HepG2 (cell line): Measurements from ENCODE around the gene GAD1. TPM values are rescaled to one million over a fixed set of nuclear protein-coding genes. Genes with fewer than 3 reads are reported as not detected.

Source experiments
- GATA4 ChIP-seq: sonication (generic); IDR thresholded peaks from 2 replicates; pipeline ENCODE4 v1.6.1; 2016; ENCODE audit warnings: antibody characterized with exemption, low read depth, borderline replicate concordance
- GATAD2A ChIP-seq: IDR thresholded peaks from 2 replicates; pipeline ENCODE4 v1.6.1; 2016
- HIVEP1 ChIP-seq: sonication (generic); formaldehyde crosslinking; IDR thresholded peaks from 2 replicates; pipeline ENCODE4 v1.4.0; 2020; ENCODE audit warnings: mild to moderate bottlenecking, missing genetic modification reagents
- HMGXB4 ChIP-seq, 2 experiments: sonication (generic) in 1 of 2; formaldehyde crosslinking in 1 of 2; IDR thresholded peaks; 2 replicates each; pipeline versions ENCODE4 v1.4.0 to v1.6.1; 2018 to 2020; ENCODE audit warnings: missing genetic modification reagents in 2 of 2, borderline replicate concordance in 1 of 2, low read depth in 1 of 2, mild to moderate bottlenecking in 1 of 2, missing biosample characterization in 1 of 2
- HNRNPL ChIP-seq: fragments of 200-400 bp; formaldehyde crosslinking; IDR thresholded peaks from 2 replicates; pipeline ENCODE4 v1.6.1; 2017; ENCODE audit warnings: mild to moderate bottlenecking, low read depth, low read length
- NFYC ChIP-seq: IDR thresholded peaks from 2 replicates; pipeline ENCODE4 v1.6.1; 2016; ENCODE audit warnings: missing genetic modification reagents, missing compliant biosample characterization
- POLR2AphosphoS5 ChIP-seq: IDR thresholded peaks from 2 replicates; pipeline ENCODE4 v1.6.1; 2012; ENCODE audit warnings: low read depth, low read length
- POLR2G ChIP-seq: fragments of 200-400 bp; formaldehyde crosslinking; IDR thresholded peaks from 2 replicates; pipeline ENCODE4 v1.6.1; 2018; ENCODE audit warnings: mild to moderate bottlenecking, low read depth, low read length, moderate library complexity
- RFXAP ChIP-seq: sonication (generic); formaldehyde crosslinking; IDR thresholded peaks from 2 replicates; pipeline ENCODE4 v1.4.0; 2020; ENCODE audit warnings: missing genetic modification reagents, borderline replicate concordance
- TGIF2 ChIP-seq: IDR thresholded peaks from 2 replicates; pipeline ENCODE4 v1.6.1; 2016; ENCODE audit warnings: control low read depth, missing compliant biosample characterization
- YEATS4 ChIP-seq: sonication (generic); formaldehyde crosslinking; IDR thresholded peaks from 2 replicates; pipeline ENCODE4 v1.4.0; 2020; ENCODE audit warnings: missing genetic modification reagents, borderline replicate concordance
- ZFP41 ChIP-seq: sonication (generic); formaldehyde crosslinking; IDR thresholded peaks from 2 replicates; pipeline ENCODE4 v1.4.0; 2020; ENCODE audit warnings: mild to moderate bottlenecking, missing genetic modification reagents, borderline replicate concordance
- polyA plus RNA-seq, 8 experiments: library from polyadenylated mRNA; depleted of rRNA in 3 of 8; stranded (reverse) in 7 of 8; unstranded in 1 of 8; fragments of >200 nt; fragmentation: Illumina TruSeq in 4 of 8; extraction: Trizol in 4 of 8; gene quantifications; 2 replicates each; pipeline versions ENCODE4 v1.2.1 to v1.2.3, GENCODE V29; 2011 to 2016; ENCODE audit warnings: low read depth in 4 of 8, missing spikeins in 1 of 8, mixed read lengths in 1 of 8; ENCODE audit not compliant: insufficient read depth in 1 of 8
- total RNA-seq, 5 experiments: library from RNA; depleted of rRNA; stranded (reverse); fragments of >200 nt; fragmentation: Illumina TruSeq; extraction: Trizol; gene quantifications; 2 replicates each; pipeline ENCODE4 v1.2.3, GENCODE V29; 2016; ENCODE audit warnings: low read depth in 1 of 5
- TF ChIP-seq, protein P1 (sequence below): sonication (generic); formaldehyde crosslinking; IDR thresholded peaks from one replicate; pipeline ENCODE4 v1.5.1; 2020; ENCODE audit warnings: mild to moderate bottlenecking, missing genetic modification reagents; ENCODE audit errors: not compliant biosample characterization
- TF ChIP-seq, protein P2 (sequence below): sonication (generic); formaldehyde crosslinking; conservative IDR thresholded peaks from 2 replicates; pipeline ENCODE4 v1.4.0; 2020; ENCODE audit warnings: mild to moderate bottlenecking, missing genetic modification reagents, moderate library complexity

Gene GAD1
- total and polyA plus RNA-seq, 2 of the 13 experiments (the other 11 are each of a cell fraction or from before 2014, with no cell fraction given), result 0.09 to 0.13 TPM

GRCh38 chr2:170770606-170771420 is 45.9 kb upstream of the GAD1 start (continued):
- TF ChIP-seq, protein P1, sequence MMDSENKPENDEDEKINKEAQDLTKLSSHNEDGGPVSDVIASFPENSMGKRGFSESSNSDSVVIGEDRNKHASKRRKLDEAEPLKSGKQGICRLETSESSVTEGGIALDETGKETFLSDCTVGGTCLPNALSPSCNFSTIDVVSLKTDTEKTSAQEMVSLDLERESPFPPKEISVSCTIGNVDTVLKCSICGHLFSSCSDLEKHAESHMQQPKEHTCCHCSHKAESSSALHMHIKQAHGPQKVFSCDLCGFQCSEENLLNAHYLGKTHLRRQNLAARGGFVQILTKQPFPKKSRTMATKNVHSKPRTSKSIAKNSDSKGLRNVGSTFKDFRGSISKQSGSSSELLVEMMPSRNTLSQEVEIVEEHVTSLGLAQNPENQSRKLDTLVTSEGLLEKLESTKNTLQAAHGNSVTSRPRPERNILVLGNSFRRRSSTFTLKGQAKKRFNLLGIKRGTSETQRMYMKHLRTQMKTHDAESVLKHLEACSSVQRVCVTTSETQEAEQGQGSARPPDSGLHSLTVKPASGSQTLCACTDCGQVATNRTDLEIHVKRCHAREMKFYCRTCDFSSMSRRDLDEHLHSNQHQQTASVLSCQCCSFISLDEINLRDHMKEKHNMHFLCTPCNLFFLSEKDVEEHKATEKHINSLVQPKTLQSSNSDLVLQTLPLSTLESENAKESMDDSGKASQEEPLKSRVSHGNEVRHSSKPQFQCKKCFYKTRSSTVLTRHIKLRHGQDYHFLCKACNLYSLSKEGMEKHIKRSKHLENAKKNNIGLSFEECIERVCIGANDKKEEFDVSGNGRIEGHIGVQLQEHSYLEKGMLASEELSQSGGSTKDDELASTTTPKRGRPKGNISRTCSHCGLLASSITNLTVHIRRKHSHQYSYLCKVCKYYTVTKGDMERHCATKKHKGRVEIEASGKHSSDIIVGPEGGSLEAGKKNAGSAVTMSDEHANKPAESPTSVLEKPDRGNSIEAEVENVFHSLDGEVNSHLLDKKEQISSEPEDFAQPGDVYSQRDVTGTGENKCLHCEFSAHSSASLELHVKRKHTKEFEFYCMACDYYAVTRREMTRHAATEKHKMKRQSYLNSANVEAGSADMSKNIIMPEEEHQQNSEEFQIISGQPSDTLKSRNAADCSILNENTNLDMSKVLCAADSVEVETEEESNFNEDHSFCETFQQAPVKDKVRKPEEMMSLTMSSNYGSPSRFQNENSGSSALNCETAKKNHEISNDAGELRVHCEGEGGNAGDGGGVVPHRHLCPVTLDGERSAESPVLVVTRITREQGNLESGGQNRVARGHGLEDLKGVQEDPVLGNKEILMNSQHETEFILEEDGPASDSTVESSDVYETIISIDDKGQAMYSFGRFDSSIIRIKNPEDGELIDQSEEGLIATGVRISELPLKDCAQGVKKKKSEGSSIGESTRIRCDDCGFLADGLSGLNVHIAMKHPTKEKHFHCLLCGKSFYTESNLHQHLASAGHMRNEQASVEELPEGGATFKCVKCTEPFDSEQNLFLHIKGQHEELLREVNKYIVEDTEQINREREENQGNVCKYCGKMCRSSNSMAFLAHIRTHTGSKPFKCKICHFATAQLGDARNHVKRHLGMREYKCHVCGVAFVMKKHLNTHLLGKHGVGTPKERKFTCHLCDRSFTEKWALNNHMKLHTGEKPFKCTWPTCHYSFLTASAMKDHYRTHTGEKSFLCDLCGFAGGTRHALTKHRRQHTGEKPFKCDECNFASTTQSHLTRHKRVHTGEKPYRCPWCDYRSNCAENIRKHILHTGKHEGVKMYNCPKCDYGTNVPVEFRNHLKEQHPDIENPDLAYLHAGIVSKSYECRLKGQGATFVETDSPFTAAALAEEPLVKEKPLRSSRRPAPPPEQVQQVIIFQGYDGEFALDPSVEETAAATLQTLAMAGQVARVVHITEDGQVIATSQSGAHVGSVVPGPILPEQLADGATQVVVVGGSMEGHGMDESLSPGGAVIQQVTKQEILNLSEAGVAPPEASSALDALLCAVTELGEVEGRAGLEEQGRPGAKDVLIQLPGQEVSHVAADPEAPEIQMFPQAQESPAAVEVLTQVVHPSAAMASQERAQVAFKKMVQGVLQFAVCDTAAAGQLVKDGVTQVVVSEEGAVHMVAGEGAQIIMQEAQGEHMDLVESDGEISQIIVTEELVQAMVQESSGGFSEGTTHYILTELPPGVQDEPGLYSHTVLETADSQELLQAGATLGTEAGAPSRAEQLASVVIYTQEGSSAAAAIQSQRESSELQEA (CRISPR knock-in tag), result peak; percentile 29
- TF ChIP-seq POLR2G, result peak; percentile 56; the same call in 1 of the 2 replicates
- TF ChIP-seq HNRNPL, result 0 out of 2 replicates have a peak, but pooled peaks have one; percentile 34
- TF ChIP-seq, protein P2, sequence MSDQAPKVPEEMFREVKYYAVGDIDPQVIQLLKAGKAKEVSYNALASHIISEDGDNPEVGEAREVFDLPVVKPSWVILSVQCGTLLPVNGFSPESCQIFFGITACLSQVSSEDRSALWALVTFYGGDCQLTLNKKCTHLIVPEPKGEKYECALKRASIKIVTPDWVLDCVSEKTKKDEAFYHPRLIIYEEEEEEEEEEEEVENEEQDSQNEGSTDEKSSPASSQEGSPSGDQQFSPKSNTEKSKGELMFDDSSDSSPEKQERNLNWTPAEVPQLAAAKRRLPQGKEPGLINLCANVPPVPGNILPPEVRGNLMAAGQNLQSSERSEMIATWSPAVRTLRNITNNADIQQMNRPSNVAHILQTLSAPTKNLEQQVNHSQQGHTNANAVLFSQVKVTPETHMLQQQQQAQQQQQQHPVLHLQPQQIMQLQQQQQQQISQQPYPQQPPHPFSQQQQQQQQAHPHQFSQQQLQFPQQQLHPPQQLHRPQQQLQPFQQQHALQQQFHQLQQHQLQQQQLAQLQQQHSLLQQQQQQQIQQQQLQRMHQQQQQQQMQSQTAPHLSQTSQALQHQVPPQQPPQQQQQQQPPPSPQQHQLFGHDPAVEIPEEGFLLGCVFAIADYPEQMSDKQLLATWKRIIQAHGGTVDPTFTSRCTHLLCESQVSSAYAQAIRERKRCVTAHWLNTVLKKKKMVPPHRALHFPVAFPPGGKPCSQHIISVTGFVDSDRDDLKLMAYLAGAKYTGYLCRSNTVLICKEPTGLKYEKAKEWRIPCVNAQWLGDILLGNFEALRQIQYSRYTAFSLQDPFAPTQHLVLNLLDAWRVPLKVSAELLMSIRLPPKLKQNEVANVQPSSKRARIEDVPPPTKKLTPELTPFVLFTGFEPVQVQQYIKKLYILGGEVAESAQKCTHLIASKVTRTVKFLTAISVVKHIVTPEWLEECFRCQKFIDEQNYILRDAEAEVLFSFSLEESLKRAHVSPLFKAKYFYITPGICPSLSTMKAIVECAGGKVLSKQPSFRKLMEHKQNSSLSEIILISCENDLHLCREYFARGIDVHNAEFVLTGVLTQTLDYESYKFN, result no peak; the same call in 1 of the 2 replicates
- no peak for TF ChIP-seq NFYC (CRISPR knock-in tag)
- peak; percentile 52; the same call in 1 of the 2 replicates for TF ChIP-seq GATAD2A
- 0 out of 2 replicates have a peak, but pooled peaks have one; percentile 60 for TF ChIP-seq RFXAP
- peak in 1 of 2 experiments; percentile 40; a peak in 2 of 4 replicates for TF ChIP-seq HMGXB4 (CRISPR knock-in tag; IDR thresholded peaks at IDR 0.05; ENCODE audit: borderline replicate concordance in 1 of 2, low read depth in 1 of 2)
- peak; percentile 51; the same call in 1 of the 2 replicates for TF ChIP-seq POLR2AphosphoS5
- TF ChIP-seq HIVEP1 (CRISPR knock-in tag), result peak; percentile 86; the same call in 1 of the 2 replicates
- TF ChIP-seq TGIF2 (CRISPR knock-in tag), result 0 out of 2 replicates have a peak, but pooled peaks have one; percentile 21
- no peak for TF ChIP-seq GATA4
- no peak for TF ChIP-seq ZFP41 (CRISPR knock-in tag)
- 0 out of 2 replicates have a peak, but pooled peaks have one; percentile 16 for TF ChIP-seq YEATS4
